ENCODE results near the gene ATP13A3. TPM values are rescaled to one million over a fixed set of nuclear protein-coding genes. Genes with fewer than 3 reads are reported as not detected.

Gene ATP13A3
- total and polyA plus RNA-seq, 4 donors = 33.6 to 257 (median 56.4) TPM

DNA sequence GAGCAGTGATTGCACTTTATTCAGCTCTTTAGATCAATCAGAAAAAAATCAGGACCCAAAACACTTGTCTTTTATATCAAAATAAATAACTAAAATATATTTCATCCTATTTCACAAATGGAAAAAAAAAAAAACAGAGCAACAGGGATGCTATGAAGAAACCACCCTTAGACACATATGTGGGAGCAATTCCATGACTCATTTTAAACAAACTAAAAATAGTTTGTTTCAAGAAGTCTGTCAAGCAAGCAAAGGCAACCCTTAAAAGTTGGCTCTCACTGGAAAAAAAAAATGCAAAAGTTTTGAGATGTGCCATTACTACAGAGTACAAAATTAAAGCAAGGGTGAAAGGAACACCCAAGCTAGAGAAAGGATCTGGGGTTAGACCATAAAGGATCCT, 5.7 kb downstream of the ATP13A3 start:
- Histone ChIP-seq H3K27me3 (ENCODE audit: control insufficient read depth in 4 of 4, insufficient read depth in 4 of 4, low read length in 3 of 4) (no peaks in the 10 kb centered on the region), H3K9me3 (ENCODE audit: control insufficient read depth in 4 of 4, low read length in 3 of 4) (no peaks in the 10 kb centered on the region), H3K9ac (ENCODE audit: low read depth in 1 of 2, low read length in 2 of 2) (peak overlapping the region in 1 of 2 donors; percentile 17), H3K27ac (ENCODE audit: low read depth in 1 of 2, low read length in 2 of 2) (peak overlapping the region; percentile 22 to 42), H3K4me1 (ENCODE audit: control insufficient read depth in 4 of 4, insufficient read depth in 4 of 4, low read length in 3 of 4) (peaks cover 5 to 52% (median 37%) of the 10 kb centered on the region in 4 donors), H3K4me3 (ENCODE audit: low read depth in 1 of 3, low read length in 3 of 3) (no peak overlapping the region), H3K36me3 (ENCODE audit: control insufficient read depth in 4 of 4, insufficient read depth in 3 of 4, low read depth in 1 of 4, low read length in 3 of 4) (peaks cover 0 to 2% (median 0%) of the 10 kb centered on the region in 4 donors)
- no peak for DNase-seq (ENCODE audit: low spot score)
- TF ChIP-seq FOXA2 (IDR thresholded peaks at IDR 0.05) (no peak), TAF1 (conservative IDR thresholded peaks at IDR 0.05) (no peak), GABPA (IDR thresholded peaks at IDR 0.05 in 1 of 2, conservative IDR thresholded peaks at IDR 0.05 in 1 of 2) (no peak), RXRA (IDR thresholded peaks at IDR 0.05) (no peak), SP1 (IDR thresholded peaks at IDR 0.05) (no peak), FOXA1 (IDR thresholded peaks at IDR 0.05) (no peak), RAD21 (IDR thresholded peaks at IDR 0.05) (no peak), NR2F2 (IDR thresholded peaks at IDR 0.05) (no peak), HNF4G (IDR thresholded peaks at IDR 0.05) (no peak), YY1 (IDR thresholded peaks at IDR 0.05) (no peak), EGR1 (IDR thresholded peaks at IDR 0.05; ENCODE audit: low read depth in 2 of 2) (no peak), HNF4A (conservative IDR thresholded peaks at IDR 0.05) (no peak), JUND (IDR thresholded peaks at IDR 0.05) (no peak)
- TF ChIP-seq, protein P1, sequence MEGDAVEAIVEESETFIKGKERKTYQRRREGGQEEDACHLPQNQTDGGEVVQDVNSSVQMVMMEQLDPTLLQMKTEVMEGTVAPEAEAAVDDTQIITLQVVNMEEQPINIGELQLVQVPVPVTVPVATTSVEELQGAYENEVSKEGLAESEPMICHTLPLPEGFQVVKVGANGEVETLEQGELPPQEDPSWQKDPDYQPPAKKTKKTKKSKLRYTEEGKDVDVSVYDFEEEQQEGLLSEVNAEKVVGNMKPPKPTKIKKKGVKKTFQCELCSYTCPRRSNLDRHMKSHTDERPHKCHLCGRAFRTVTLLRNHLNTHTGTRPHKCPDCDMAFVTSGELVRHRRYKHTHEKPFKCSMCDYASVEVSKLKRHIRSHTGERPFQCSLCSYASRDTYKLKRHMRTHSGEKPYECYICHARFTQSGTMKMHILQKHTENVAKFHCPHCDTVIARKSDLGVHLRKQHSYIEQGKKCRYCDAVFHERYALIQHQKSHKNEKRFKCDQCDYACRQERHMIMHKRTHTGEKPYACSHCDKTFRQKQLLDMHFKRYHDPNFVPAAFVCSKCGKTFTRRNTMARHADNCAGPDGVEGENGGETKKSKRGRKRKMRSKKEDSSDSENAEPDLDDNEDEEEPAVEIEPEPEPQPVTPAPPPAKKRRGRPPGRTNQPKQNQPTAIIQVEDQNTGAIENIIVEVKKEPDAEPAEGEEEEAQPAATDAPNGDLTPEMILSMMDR (IDR thresholded peaks at IDR 0.05; ENCODE audit: low read depth, low read length, missing input control) = no peak
- TF ChIP-seq, protein P2, sequence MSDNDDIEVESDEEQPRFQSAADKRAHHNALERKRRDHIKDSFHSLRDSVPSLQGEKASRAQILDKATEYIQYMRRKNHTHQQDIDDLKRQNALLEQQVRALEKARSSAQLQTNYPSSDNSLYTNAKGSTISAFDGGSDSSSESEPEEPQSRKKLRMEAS (IDR thresholded peaks at IDR 0.05) = no peak
- TF ChIP-seq, protein P3, sequence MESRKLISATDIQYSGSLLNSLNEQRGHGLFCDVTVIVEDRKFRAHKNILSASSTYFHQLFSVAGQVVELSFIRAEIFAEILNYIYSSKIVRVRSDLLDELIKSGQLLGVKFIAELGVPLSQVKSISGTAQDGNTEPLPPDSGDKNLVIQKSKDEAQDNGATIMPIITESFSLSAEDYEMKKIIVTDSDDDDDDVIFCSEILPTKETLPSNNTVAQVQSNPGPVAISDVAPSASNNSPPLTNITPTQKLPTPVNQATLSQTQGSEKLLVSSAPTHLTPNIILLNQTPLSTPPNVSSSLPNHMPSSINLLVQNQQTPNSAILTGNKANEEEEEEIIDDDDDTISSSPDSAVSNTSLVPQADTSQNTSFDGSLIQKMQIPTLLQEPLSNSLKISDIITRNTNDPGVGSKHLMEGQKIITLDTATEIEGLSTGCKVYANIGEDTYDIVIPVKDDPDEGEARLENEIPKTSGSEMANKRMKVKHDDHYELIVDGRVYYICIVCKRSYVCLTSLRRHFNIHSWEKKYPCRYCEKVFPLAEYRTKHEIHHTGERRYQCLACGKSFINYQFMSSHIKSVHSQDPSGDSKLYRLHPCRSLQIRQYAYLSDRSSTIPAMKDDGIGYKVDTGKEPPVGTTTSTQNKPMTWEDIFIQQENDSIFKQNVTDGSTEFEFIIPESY (IDR thresholded peaks at IDR 0.05) = no peak
- TF ChIP-seq, protein P4, sequence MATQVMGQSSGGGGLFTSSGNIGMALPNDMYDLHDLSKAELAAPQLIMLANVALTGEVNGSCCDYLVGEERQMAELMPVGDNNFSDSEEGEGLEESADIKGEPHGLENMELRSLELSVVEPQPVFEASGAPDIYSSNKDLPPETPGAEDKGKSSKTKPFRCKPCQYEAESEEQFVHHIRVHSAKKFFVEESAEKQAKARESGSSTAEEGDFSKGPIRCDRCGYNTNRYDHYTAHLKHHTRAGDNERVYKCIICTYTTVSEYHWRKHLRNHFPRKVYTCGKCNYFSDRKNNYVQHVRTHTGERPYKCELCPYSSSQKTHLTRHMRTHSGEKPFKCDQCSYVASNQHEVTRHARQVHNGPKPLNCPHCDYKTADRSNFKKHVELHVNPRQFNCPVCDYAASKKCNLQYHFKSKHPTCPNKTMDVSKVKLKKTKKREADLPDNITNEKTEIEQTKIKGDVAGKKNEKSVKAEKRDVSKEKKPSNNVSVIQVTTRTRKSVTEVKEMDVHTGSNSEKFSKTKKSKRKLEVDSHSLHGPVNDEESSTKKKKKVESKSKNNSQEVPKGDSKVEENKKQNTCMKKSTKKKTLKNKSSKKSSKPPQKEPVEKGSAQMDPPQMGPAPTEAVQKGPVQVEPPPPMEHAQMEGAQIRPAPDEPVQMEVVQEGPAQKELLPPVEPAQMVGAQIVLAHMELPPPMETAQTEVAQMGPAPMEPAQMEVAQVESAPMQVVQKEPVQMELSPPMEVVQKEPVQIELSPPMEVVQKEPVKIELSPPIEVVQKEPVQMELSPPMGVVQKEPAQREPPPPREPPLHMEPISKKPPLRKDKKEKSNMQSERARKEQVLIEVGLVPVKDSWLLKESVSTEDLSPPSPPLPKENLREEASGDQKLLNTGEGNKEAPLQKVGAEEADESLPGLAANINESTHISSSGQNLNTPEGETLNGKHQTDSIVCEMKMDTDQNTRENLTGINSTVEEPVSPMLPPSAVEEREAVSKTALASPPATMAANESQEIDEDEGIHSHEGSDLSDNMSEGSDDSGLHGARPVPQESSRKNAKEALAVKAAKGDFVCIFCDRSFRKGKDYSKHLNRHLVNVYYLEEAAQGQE (IDR thresholded peaks at IDR 0.05) = no peak
- TF ChIP-seq, protein P5, sequence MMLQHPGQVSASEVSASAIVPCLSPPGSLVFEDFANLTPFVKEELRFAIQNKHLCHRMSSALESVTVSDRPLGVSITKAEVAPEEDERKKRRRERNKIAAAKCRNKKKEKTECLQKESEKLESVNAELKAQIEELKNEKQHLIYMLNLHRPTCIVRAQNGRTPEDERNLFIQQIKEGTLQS (IDR thresholded peaks at IDR 0.05) = no peak
